ENCODE data around the gene HIPK3.
"Not testable (repeated sequence)": the region's sequence is repeated elsewhere in the genome, so short reads cannot be mapped to it uniquely, and the experiment has no call there.

HIPK3 gene

GRCh38 chr11:33257160-33257896 lies at the start of gene HIPK3:
Gene HIPK3, plus strand, starts transcription at chr11:33257381.
- peak; percentile 77 for DNase-seq

GRCh38 chr11:33207408-33207985 lies 49.7 kb upstream of the HIPK3 start:
- no peak for DNase-seq

GRCh38 chr11:33208150-33208549 lies 49.0 kb upstream of the HIPK3 start:
- DNase-seq: no peak

- no peak for DNase-seq
These were observed 46.0 kb upstream of the HIPK3 start for GRCh38 chr11:33211153-33211552.

DNA sequence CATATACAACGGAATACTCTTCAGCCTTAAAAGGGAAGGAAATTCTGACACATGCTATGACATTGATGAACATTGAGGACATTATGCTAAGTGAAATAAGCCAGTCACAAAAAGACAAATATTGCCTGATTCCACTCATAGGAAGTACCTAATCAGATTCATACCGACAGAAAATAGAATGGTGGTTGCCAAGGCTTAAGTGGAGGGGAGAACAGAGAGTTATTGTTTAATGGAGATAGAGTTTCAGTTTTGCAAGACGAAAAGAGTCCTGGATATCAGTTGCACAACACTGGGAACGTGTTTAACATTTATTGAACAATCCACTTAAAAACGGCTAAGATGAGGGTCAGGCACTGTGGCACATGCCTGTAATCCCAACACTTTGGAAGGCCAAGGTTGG lies 45.6 kb upstream of the HIPK3 start:
- DNase-seq: no peak

GRCh38 chr11:33214187-33214586 lies 43.0 kb upstream of the HIPK3 start:
- no peak for DNase-seq

GRCh38 chr11:33214767-33215166 lies 42.4 kb upstream of the HIPK3 start:
- no peak for DNase-seq

GRCh38 chr11:33216676-33217075 lies 40.5 kb upstream of the HIPK3 start:
- not testable (repeated sequence) for DNase-seq

DNA sequence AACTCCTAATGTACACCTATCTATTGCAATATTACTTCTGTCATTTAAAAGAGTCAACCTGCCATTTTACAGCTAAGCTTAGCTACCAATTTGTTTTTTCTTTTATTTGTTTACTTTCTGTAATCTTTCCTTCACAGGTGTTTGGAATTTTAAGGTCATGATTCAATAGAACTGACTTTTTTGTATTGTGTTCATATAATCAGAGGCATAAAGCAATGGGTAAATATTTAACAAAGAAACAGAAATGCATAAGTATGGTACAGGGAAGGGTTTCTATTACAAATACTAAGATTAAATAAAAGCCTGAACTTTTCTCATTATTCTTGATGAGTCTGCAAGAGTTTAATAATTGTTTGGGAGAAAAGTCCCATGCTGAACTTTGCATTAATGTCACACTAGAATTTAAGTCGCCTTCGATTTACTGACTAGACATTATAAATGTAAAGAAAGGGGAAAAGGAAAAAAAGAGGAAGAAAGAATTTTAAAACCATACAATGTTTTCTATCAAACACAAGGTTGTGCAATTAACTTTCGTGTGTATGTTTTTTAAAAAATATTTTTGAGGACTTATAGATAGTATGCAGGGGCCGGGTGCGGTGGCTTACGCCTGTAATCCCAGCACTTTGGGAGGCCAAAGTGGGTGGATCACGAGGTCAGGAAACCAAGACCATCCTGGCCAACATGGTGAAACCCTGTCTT lies 35.0 kb upstream of the HIPK3 start:
- no peak for DNase-seq

- no peak for DNase-seq
These were observed 31.8 kb upstream of the HIPK3 start for GRCh38 chr11:33225371-33225770.

GRCh38 chr11:33227578-33228261 lies 29.5 kb upstream of the HIPK3 start:
- no peak for DNase-seq

DNA sequence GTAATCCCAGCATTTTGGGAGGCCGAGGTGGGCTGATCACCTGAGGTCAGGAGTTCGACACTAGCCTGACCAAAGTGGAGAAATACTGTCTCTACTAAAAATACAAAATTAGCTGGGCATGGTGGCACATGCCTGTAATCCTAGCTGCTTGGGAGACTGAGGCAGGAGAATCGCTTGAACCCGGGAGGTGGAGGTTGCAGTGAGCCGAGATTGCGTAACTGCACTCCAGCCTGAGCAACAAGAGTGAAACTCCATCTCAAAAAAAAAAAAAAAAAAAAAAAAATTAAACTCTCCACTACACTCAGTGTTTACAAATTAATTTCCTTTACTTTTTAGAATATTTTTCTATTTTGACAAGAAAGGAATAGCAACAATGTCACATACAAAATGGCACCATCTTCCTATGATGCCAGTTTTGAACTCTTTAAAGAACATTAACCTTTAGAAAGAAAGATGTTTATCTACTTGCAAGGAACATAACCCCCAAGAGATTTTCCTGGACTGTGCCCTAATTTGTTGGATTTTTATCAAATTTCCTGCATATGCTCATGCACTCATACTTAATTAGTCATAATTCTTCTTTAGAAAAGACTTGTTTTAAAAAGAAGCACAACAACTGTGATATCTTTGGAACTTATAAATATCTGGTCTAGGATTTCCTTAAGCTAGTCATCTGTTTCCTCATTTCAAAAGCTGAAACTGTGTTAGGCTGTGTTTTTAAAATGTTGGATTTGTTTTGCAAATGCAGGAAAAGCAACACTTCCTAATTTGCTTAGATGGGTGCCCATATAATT lies 22.6 kb upstream of the HIPK3 start:
- no peak for DNase-seq

- no peak for DNase-seq
These were observed 20.1 kb upstream of the HIPK3 start for GRCh38 chr11:33237039-33237597.

DNA sequence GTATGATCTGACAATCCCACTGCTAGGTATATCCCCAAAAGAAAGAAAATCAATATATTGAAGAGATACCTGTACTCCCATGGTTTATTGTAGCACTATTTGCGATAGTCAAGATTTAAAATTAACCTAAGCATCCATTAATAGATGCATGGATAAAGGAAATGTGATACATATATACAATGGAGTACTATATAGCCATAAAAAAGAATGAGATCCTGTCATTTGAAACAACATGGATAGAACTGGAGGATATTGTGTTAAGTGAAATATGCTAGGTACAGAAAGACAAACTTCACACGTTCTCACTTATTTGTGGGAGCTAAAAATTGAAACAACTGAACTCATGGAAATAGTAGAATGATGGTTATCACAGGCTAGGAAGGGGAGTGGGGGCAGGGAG lies 14.6 kb upstream of the HIPK3 start:
- no peak for DNase-seq

- not testable (repeated sequence) for DNase-seq
These were observed 13.5 kb upstream of the HIPK3 start for GRCh38 chr11:33243654-33244053.

- no peak for DNase-seq
These were observed 8.7 kb upstream of the HIPK3 start for GRCh38 chr11:33248416-33248971.

- DNase-seq: no peak
These were observed 959 bp upstream of the HIPK3 start for GRCh38 chr11:33256031-33256812.

DNA sequence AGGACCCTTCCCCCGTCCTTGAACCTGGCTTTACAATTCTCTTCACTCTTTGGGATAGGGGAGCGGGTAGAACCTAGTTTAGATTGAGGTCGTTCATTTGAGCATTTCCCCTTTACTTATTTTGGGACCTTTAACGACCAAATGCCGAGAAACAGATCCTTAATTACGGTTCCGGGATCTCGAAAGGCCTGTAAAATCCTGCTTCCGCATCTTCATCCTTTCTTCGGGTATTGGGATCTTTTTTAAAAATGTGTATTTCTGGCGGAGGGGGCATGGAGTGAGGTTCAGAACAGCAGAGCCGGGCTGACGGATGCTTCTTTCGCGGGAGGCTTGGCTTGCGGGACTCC lies 395 bp upstream of the HIPK3 start:
- DNase-seq: no peak

GRCh38 chr11:33257897-33258630 lies 883 bp downstream of the HIPK3 start:
- peak; percentile 77 for DNase-seq

DNA sequence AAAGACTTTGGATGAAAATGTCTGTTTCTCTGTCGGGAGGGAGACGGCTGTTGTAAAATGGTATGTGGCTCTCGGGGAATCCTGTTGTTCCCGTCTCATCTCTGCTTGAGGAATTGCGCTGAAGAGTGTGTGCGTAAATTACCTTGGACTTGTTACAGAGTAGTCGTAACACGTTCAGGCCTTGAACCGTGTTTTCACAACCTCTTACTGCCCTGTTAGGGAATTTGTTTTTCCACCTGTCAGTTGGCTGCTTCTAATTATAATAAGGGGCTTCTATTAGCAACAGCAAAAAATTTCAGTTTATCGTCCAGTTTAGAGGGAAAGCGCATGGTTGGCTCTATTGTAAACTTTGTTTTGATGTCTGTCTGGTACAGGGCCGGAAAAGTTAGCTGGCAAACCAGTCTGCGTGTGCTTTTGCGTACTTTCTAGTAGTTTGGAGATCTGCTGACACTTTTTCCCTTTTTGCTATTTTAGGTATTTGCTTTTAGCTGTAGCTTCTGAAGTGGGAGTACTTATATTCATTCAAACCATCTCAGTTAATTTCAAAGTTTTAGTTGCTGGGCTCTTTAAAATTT lies 1.5 kb downstream of the HIPK3 start:
- DNase-seq: no peak
